Hematopoietic multipotent progenitor cell treated with erythropoietin and hydrocortisone succinate and interleukin-3 and kit ligand, for 17 days (in vitro differentiated cells): ENCODE measurements around the gene MRPL37.
"Not testable (repeated sequence)": the region's sequence is repeated elsewhere in the genome, so short reads cannot be mapped to it uniquely, and the experiment has no call there.

Experiments
- DNase-seq: peaks from one replicate; pipeline ENCODE4 v3.0.0-alpha.2; 2015; ENCODE audit warnings: low spot score

Gene MRPL37

DNA sequence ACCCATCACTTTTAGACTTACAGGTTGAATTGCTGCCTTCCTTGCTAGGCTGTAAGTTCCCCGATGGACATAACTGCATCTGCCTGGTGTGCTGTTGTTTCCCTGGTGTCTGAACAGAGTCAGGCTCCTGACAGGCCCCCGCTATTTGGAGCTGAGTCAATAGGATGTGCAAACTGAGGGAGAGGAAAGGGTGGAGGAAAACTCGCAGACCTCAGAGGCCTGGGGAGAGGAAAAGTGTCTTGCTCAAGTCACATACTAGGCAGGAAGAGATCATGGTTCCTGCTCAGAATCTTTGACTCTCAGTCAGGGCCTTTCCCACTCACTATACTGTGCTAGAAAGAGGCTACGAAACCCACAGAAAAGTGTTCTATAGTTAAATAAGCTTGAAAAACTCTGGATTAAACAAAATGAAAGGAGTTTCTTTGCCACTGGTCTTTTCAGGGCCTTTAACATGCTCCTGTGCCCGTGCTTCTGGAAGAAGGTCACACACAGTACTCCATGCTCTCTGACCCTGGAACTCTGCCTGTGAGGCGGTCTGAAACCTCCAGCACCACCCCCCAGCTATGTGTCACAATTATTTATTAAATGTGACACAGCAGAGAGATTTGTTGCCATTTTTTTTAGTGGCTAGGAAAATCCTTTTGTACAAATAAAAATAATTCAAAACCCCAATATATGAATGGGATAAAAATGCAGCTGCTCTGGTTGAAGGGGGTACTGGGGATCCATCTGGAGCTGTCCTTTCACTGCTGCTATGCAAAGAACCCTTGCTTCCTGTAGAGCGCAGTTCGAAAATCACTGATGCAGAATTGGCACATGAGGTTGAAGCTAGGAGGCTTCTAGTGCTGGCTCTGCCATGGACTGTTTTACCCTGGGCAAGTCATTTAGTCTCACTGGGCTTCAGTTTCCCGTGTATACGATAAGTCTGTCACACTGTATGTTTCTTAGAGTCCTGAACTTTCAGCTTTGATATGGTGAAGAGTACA, 27.1 kb upstream of the MRPL37 start:
- no peak for DNase-seq

DNA sequence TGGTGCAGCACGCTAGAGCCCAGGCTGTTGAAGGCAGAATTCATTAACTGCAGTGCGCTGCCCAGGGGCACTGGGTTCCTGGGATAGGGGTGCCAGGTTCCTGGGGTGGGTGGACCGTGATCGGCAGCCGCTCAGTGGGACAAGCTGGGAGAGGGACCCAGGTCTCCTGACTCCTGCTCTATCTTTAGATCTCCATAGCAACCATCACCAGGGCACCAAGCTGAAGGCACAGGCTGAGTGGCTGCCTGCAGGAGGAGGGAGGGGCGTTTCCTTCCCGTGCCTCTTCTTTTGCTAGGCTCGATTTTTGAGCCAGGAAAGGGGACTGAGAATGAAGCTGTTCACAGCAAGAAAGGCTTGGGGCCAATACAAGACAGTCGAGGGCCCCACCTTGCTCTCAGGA, 26.3 kb upstream of the MRPL37 start:
- no peak for DNase-seq

DNA sequence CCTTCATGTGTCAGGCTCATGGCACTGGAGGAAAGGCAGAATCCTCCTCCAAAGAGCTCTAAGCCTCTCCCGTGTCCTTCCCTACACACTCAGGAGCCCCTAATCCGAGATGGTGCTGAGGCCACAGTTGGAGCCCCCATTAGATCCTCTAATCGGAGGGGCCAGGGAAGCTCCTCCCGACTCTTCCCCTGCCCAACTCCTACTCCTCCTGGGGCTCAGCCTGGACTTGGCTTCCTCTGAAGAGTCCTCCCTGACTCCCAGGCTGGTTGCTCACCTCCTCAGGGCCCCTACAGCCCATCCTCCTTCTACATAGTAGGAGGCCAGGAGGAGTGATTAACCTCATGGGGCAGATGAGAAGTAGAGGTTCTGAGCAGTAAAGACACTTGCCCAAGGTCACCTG, 25.9 kb upstream of the MRPL37 start:
- no peak for DNase-seq

DNA sequence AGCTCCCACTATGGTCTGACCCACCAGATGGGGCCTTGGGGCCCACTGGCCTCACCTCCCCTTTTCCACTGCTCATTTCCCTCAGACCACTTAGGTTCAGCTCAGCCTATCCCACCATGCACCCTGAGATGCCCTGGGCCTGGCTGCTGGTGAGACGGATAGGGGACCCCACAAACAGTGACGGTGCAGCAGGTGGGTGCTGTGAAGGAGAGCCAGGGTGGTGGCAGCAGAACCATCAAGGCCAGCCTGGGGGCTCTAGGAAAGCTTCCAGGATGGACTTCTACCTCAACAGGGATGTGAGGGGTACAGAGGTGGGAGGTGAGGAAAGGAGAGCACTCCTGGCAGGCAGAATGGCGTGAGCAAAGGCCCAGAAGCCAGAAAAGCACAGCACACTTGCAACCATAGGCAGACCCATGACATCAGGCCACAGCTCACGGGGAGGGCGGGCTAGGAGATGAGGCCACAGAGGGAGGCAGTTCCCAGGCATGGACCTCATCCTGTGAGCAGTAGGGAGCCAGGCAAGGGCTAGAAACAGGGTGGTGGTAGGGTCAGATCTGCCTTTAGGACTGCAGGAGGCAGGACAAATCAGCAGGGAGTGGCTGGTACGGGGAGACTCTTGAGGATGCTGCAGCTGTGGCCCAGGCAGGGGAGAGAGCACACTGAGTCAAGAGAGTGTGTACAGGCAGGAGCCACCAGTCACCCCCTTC, 23.2 kb upstream of the MRPL37 start:
- no peak for DNase-seq

DNA sequence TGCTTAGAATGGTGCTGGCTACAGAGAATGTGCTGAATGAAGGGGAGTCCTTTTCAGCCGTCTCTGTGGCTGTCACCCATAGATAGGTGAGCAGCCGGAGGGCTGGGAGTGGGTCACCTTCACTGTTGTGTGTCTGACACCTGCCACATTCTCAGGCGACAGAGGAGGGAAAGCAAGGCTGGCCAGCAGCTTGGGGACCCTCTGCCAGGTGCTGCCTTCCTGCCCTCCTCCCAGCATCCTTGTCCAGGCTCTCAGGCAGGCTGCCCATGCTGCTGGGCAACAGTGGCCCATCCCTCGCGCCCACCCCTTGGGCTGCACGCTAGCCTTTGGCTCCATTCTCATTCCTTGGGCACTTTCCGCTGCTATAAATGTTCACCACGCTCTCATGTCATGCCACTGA, 22.2 kb upstream of the MRPL37 start:
- DNase-seq = no peak

DNA sequence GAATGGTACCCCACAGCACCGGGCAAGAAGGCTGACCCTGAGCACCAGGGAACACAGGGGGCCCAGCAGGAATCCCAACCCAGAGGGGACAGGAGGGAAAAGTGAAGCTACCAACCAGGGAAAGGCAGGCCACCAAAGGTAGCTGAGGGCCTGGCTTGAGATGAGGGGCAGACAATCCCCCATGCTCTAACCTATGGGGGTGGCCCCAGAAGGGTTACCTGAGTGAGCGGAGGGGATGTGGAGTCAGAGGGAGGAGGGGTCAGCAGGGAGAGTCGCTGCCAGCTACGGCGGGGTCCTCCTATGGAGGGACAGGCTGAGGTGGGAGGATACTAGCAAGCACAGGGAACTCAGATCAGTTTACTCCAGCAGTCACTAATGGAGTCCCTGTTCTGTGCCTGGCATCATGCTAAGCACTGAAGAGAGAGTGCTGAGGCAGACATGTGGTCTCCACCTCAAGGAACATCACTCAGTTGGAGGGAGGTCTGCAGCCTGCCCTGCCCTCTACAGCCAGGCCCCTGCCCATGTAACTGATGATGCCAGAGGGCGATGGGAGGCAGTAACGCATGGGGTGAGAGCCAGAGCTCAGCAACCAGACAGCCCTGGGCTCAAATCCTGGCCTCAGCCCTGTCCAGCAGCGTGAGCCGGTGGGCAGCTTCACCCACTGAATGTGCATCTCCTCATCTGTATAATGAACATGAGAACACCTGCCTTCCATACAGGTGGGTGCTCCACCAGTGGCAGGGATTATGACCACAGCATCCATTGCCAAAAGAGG, 21.5 kb upstream of the MRPL37 start:
- DNase-seq = no peak

DNA sequence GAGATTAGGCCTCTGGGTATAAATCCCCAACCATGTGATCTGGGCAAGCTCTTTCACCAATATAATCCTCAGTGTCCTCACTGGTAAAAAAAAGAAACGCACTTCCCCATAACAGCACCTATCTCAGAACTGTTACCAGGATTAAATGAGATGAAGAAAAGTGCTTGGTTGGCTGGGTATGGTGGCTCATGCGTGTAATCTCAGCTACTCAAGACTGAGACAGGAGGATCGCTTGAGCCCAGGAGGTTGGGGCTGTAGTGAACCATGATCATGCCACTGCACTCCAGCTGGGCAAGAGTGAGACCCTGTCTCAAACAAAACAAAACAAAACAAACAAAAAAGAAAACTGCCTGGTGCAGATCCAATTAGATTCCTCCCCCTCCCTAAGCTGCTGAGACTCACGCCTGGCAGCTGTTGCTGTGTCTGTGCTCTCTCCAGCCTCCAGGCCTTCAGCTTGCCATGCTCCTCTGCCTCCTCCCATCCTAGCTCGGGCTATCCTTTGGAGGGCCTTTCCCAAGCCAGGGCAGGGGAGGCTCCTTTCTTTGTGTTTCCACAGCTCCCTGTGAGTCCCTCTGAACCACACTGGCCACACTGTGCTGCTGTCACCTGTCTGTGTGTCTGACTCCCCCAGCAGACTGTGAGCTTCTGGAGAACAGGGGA, 19.1 kb upstream of the MRPL37 start:
- DNase-seq = no peak

DNA sequence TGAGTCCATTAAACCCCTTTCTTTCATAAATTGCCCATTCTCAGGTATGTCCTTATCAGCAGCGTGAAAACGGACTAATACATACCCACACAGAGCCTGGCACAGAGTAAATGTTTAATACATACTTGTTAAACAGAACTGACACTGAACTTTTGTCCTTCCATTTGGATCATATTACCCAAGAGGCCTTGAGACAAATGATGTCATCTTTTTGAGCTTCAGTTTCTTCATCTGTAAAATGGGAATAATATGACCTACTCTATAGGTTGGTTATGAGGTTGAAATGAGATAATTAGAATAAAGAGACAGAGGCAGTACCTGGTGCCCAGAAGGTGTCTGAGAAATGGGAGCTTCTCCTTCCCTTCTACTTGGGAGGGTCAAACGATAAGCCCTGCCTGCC, 13.9 kb upstream of the MRPL37 start:
- DNase-seq = no peak

DNA sequence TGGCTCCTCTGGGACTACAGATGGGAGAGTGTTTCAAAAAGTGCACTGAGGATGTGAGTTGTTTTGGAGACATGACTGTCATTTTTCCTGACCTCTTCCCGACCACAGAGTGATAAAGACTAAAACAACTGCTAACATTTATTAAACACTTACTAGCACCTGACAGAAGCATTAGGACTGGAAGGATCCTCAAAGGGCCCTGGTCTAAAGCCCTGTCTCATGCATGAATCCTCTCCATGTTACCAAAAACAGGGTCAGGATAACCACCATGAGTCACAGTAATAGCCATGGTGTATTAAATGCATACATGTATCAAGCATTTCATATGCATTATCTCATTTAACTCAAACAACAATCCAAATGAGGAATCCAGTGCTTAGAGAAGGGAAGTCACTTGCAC, 11.7 kb upstream of the MRPL37 start:
- no peak for DNase-seq

DNA sequence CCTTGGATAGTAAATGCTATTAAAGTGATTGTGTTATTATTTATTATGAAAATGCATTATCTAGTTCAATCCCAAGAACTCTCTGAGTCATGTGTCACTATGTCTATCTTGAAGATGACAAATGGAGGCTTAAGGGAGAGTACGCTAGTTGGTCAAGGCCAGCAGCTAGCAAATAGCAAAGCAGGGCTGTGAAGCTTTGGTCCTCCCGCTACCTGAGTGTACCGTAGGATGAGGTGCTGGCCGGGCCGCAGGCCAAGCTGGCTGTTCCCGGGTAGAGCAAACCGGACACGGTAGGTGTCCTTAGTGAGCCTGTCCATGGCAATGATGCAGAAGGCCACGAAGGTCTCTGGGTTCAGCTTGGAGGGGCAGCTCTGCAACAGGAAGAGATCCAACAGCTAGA, 9.4 kb upstream of the MRPL37 start:
- no peak for DNase-seq

DNA sequence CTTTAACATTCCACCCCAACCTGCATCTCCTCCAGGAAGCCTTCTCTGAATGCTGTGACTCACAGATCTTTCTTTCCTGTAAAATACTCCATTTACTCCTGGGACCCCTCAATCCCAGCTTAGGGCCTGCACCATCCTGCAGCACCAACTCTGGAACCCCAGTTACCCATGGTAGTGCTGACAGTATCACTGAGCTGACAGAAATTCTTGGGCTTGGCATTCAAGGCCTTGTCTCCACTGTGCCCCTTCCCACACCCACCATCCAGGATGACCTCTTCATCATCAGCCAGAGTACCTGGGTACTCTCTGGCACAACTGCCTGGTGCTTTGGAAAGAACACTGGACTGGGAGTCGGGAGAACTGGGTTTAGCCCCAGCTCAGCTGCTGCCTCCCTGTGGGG, 8.4 kb upstream of the MRPL37 start:
- DNase-seq = no peak

DNA sequence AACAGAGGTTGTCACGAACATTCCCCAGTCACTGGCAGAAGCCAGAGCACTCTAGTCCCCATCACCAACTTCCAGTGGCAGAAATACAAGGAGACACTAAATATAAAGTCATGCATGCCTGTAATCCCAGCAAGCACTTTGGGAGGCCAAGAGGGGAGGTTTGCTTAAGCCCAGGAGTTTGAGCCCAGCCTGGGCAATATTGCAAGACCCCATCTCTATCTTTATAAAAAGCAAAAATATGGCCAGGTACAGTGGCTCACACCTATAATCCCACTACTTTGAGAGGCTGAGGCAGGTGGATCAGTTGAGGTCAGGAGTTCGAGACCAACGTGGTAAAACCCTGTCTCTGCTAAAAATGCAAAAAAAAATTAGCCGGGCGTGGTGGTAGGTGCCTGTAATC, 6.5 kb upstream of the MRPL37 start:
- no peak for DNase-seq

DNA sequence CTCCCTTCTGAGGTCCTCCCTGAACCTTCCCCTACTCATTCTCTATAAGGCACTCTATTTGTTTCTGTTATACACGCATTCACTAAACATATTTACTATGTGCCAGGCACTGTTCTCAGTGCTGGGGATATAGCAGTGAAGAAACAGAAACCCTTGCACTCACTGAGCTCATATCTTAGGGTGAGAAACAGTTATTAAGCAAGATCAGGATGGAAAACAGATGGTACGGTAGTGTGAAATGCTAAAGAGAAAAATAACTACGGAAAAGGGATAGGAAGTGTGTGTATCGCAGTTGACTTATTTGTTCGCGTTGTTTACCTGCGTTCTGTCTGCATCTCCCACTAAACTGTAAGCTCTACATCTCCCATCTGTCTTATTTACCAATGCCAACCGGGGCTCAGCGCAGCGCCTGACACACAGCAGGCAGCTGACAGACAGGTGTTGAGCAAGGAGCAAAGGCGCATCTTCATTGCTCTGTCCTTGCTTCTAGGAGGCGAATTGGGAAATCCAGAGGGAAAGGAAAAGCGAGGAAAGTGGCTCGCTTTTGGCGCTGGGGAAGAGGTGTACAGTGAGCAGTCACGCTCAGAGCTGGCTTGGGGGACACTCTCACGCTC, 709 bp upstream of the MRPL37 start:
- peak; percentile 27 for DNase-seq

DNA sequence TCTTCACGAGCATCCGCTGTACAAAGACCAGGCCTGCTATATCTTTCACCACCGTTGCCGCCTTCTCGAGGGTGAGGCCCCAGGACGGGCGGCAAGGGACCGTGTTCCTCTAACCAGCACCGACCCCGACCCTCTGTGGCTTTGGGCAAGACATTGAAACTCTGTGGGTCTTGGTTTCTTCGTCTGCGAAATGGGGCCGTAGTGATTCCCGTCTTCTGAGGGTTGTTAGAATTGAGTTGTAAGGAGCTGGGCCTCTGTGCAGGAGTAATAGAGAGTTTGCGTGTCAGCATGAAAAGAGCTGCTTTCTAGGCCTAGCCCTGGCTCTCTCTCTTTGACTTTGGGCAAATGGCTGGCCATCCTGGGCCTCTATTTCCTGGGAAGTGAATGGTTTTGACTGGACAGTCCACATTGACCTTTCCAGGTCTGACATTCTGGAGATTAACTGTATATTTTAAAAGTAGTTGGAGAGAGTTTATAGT, 591 bp downstream of the MRPL37 start:
- peak; percentile 41 for DNase-seq

DNA sequence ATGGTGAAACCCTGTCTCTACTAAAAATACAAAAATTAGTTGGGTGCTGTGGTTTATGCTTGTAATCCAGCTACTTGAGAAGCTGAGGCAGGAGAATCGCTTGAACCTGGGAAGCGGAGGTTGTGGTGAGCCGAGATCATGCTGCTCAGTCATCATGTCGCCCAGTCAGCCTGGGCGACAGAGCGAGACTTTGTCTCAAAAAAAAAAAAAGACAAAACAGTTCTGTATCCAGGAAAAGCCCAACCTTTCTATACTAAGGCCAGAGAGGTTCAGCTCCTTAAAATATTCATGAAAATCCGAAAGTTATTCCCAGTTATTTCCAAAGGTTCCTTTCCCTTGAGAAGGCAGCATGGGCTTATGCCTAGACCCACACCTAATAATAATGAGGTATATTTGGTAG, 4.2 kb downstream of the MRPL37 start:
- DNase-seq = no peak

DNA sequence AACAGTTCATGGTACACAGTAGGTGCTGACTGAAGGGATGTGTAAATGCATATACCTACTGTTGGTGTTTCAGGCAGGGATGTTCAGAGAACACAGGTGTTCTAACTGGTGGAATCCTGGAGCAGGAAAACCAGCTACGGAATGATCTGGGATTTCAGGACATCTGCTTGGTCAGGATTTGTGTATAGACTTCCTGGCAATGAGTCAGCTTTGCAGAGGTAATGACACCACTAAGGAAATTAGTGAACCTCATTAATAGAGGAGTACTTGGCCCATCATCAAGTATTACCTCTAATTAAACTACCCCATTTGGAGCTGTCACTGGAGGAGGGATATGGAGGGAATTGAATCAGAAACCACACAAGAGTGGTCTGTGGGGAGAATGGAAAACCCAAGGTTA, 7.3 kb downstream of the MRPL37 start:
- no peak for DNase-seq

DNA sequence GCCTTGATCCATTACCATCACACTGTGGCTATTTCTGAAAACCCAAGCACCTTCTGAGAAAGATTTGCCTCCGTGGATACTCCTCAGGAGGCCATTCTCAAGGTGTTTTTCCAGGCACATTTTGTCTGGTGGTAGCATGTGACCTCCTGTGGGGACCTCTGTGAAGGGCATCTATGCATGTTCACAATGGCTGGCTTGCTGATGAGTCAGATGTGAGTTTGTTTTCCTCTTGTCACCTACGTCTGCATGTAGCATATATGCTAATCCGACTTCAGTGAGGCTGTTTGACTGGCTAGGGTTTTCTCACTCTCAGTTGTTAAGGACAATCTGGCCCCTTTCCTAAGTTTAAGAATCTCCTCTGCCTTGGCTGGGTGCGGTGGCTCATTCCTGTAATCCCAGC, 7.9 kb downstream of the MRPL37 start:
- not testable (repeated sequence) for DNase-seq

DNA sequence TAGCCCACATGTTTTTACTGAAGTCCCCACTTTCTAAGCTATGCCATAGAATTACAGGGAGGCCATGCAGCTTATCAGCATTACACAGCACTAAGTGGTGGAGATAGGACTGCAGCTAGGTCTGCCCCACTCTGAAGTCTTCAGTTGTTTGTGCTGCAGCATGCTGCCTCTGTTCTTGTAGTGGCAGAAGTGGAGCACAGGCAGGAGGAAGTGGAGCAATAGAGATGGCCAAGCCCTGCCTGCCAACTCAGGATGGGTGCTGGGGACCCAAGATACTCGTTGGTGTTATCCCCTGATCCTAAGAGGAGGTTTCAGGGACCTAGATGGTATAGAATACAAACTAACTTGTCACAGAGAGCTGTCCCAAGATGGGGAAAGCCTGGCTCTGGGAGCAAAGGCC, 12.9 kb downstream of the MRPL37 start:
- peak; percentile 86 for DNase-seq

DNA sequence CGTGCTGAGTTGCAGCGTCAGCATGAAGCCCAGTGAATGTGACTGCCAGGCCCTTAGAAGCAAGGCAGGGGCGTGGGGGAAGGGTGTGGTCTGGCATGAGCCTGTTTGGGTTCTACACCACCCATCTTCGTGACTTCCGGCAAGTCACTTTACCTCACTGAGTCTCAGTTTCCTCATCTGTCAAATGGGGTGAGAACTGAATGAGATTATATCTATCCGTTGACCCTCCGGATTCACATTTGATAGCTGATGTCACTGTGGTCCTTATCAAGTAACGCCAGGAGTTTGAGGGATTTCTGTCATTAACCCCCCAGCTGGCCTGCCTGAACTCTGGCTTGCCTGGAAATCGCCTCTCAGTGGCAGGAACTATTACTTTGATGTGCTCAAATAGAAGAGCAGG, 15.6 kb downstream of the MRPL37 start:
- DNase-seq = peak; percentile 82

DNA sequence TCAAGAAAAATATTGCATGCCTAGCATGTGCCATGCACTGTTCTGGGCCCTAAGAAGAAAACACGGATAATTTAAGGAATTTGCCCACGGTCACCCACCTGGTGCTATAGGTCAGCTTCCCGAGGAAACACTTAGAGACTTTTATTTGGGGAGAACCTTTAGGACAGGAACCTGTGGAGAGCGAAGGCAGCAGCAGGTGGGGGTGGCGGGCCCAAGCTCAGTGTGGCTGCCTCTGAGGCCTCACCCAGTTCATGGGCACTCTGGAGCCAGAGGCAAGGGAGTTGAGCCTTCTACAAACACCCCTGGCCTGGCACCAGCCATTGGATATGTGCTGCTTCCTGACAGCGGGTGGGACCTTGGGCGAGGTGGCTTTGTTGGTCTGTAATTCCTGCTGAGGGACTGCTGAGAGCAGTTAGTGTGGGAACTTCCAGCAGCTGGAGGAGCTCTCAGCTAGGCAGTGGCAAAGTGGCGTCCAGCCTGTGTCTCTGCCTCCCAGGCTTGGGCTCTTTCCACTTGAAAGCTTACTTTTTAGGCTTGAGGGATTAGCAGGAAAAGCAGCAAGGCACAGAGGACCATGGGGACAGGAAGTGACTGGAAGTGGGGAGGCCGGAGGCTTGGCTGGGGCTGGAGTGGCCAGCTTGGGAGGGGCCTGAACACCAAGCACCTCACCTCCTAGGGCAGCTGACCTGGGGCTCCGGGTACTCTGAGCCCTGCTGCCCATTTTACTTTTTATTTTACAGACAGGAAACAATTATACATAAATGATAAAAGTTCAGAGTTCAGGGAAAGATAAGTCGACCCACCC, 19.1 kb downstream of the MRPL37 start:
- DNase-seq = no peak

DNA sequence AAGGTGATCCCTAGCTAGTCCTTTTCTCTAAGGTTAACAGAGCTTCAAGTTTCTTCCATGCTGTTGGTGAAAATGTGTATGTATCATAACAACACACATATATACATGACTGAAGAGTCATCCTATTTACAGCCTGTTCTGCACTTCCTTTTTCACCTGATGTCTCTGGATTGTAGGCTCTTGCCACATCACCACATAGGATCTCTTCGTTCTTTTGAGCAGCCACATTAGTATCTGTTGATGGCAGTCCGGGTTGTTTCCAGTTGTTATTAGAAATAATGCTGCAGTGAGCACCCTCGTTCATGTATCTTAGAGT, 19.7 kb downstream of the MRPL37 start:
- DNase-seq = no peak
